HG03175 (cell line): ENCODE measurements around the gene FAM90A1.
"Not testable (repeated sequence)": the region's sequence is repeated elsewhere in the genome, so short reads cannot be mapped to it uniquely, and the experiment has no call there.

Experiments used
- ATAC-seq: cut with Tn5 transposase; IDR thresholded peaks from one replicate; pipeline ENCODE4 v1.9.1; 2021; ENCODE audit warnings: mild to moderate bottlenecking, moderate library complexity; ENCODE audit not compliant: unreplicated experiment

Gene FAM90A1

DNA sequence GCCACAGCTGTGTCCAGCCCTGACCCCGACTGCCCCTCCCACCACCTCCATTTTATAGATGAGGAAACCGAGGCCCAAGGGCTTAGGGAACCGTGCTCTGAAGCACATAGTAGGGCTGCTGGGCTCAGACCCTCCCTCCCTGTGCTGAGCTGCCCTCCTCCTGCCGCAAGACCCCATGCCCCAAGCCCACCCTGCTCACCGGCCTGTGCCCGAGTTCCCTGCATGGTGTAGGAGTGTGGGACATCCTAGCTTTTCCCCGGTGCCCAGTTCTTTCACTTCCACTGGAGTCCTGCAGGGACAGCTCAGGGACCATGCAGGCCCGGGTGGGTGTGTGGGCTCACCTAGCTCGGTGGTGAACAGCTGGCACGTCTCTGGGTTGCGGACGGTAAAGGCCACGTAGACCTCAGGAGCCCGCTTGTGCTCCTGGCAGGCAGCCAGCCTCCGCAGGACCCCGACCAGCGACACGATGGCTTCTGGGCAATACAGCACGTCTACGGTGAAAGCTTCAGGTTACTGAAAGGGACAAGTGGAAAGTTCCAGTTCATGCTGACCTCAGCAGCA, 6.6 kb upstream of the FAM90A1 start:
- ATAC-seq = not testable (repeated sequence)

DNA sequence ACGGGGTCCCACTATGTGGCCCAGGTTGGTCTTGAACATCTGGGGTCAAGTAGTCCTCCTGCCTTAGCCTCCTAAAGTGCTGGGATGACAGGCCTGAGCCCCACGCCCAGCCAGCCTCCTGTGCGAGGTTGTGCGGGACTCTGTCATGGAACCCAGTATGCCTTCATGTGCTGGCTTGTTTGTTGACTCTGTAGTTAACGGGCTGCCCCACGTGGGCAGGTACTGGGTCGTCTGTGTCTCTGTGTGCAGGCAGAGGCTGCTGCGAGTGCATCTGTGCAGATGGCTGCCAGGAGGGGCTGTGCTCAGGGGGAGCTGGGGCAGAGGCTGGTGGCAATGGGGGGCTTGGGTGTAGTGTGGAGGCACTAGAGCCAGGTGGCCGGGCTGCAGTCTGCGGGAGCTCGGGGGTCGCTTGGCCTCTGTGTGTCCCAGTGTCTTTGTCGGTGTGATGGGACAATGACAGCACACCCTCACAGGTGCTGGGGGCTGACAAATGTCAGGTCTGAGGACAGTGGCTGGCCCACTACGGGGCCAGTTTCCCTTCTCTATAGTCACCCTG, 6.0 kb upstream of the FAM90A1 start:
- ATAC-seq = not testable (repeated sequence)

DNA sequence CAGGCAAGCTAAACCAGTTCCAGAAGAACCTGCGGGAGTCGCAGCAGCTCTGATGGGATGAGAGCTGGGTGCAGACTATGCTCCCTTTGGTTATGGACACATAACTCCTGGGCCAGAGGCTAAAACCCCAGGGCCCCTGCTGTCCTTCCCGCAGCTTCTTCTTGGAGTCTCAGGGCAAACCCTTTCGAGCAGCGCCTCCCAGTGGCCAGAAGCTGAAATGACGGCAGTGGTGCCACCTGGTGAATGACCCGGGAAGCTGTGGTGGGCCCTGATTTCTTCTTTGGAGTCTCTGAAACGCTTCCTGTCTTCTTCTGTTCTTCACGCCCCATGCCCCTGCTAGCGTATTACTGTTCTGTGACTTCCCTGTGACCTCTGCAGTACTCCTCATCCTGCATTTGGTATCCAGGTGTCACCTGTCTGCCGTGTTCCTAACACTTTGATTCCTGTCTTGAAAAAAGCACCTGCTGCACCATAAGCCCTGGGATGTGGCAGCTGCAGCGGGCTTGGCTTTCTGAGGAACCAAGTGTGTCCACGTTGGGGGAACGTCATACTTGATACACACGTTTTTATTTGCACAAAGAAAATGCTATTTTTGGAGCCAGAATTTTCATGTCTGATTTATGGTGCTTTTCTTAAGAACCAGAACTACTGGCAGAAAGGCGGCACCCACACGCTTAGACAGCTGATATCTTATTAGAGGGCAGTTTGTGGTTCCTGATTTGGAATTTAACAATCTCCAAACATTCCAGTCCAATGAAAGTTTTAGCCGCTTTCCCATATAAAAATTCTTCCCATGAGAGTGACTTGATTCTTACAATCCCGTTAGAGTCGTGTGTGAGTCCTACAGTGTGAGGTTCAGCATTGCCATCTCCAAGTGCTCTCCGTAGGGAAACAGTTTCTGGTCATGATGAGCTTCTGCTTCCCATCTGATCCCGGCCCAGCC, 4.5 kb upstream of the FAM90A1 start:
- not testable (repeated sequence) for ATAC-seq

DNA sequence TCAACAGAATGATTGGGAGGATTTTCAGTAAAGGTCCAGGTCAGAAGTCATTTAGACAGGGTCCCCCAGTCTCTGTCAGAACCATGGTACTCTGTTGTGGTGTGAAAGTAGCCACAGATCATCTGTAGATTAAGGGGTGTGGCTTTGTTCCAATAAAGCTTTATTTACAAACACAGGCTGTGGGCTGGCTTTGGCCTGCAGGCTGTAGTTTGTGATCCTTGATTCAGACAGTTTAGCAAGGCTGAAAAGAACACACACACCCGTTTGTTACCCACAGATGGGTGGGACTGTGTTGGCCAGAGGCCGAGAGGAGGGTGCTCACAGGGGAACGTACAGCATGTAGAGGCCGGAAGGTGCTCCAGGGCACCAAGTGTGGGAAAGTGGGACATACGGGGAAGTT, 3.6 kb upstream of the FAM90A1 start:
- ATAC-seq = not testable (repeated sequence)

DNA sequence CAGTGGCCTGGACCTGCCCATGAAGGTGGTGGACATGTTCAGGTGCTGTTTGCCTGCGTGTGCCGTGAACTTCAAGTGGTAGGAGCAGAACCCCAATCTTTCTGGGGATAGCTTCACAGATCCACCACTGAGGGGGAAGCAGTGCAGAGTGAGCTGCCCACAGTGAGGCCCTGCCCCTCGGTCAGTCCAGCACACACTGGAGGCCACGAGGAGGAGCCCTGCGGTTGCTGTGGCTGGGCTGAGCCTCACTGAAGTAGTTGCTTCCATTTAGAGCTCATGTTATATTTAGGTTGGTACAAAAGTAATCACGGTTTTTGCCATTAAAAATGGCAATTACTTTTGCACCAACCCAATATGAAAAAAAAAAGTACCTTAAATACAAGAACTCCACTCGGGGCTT, 2.1 kb upstream of the FAM90A1 start:
- ATAC-seq = not testable (repeated sequence)

DNA sequence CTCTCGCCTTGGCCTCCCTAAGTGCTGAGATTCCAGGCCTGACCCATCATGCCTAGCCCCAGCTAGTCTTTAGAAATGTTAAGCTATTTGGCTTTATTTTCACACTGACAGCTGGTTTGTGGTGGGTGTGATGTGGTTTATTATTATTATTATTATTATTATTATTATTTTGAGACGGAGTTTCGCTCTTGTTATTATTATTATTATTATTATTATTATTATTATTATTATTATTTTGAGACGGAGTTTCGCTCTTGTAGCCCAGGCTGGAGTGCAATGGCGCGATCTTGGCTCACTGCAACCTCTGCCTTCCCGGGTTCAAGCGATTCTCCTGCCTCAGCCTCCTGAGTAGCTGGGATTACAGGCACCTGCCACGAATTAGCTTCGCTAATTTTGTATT, 1.2 kb upstream of the FAM90A1 start:
- not testable (repeated sequence) for ATAC-seq

DNA sequence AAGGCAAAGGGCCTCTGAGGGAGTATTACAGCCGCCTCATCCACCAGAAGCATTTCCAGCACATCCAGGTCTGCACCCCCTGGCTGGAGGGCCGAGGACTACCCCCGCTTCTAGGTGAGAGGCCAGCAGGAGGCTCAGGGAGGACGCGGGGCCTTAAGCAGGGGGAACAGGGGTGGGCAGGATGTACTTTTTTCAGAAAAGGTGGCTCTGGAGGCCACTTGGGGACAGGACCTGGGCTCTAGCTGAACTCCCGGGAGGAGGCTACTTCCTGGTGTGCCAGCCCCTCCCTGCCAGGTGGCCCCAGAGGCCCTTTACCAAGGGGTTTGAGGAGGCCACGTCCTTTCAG, 287 bp upstream of the FAM90A1 start:
- not testable (repeated sequence) for ATAC-seq

DNA sequence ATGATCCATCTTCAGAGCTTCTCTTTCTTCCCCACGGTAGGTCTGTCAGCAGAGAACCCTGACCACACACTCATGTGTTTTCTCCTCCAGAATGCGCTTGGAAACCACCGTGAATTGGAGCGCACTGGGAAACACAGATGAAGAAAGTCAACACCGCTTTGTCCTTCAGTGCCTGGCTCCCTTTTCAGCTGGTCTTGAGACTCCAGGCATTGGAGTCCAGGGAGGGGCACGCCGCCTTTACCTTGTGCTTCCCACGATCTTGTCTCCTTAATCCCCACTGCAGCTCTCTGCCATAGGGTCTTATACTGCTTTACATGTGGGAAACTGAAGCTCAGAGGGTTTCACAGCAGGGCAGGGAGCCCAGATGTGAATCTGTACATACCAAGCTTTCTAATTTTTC, 1.1 kb downstream of the FAM90A1 start:
- no peak for ATAC-seq

DNA sequence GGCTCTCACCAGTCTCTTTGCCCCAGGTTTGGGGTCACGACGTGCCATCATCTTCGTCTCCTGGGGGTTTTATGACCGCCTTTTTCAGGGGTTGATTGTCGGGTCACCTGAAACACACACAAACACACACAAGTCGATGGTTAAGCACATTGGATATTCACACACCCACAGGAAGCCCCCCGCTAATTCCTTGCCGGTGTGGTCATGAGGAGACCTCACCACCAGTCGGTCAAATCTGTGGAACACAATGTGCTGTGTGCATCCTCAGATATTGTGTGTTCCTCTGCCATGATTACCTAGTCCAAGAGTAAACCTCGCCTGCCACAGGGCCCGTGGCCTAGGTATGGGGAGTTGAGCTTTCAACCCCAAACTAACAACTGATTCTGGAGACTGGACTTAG, 2.6 kb downstream of the FAM90A1 start:
- not testable (repeated sequence) for ATAC-seq

DNA sequence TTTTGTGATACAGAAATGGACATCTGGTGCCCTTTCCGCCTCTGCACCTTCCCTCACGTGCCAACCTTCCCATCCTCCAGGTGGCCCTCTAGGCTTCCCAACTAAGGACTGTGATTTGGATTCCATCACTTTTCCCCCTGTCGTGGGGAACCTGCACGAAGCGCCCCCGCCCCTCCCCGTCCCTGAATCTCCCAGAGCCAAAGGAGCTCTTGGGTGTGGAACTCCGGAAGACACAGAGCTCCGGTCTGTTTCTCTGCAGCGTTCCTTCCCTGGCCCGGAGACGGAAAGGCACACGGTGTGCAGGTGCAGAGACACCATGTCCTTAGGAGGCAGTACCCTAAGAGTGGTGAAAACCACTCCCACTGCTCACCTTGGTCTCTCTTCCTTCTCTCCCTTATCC, 3.8 kb downstream of the FAM90A1 start:
- ATAC-seq = not testable (repeated sequence)

DNA sequence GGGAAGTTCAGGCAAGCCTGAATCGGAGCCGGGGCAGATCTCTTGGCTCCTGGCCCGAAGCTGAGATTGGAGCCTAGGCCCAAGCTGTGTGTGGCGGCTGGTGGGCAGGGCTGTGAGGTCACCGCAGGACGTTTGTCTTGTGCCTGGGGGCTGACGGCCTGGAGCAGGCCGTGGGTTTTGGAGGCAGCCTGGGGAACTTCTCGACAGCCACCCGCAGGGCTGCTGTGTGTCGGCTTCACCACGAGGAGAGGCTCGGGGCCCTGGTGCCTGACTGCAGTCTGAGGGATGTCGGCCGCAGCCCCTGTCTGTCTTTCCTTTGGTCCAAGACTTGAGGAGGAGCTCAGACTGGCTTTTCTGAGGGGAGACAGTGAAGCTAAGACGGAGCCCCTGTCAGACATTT, 5.1 kb downstream of the FAM90A1 start:
- ATAC-seq = not testable (repeated sequence)

DNA sequence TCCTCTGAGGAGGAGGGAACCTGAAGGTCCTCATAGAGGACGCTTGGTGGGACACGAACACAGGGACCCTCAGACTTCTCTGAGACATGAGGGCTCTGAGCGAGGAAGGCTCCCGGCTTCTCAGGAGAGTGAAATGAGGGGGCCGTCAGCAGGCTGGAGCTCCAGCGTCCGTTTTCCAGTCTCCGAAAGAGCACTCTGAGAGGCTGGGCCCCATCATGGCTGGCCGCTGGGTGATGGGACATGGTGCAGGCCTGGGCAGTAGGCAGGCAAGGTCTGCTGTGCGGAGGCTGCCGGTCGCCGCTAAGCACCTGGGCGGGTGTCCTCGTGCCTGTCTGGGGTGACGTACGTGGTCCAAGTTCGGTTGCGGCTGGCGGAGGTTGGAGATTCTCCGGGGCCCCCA, 5.6 kb downstream of the FAM90A1 start:
- not testable (repeated sequence) for ATAC-seq

DNA sequence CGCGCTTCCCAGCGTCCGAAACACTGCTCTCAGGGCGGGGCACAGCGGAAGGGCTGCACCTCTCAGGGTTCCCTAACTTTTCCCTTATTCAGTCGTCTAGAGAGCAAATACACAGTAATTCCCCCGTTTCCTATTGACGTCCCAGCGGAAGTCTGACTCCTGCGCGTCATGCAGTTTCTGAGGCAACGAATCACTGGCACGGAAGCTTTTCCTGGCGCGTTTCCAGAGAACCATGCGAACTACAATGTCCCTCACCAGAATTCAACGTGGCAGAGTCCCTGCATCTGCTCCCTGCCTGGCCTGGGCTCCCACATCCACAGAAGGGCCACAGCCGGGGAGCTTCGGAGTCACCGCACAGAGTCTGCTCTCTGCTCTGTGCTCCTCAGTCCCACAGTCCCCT, 6.0 kb downstream of the FAM90A1 start:
- not testable (repeated sequence) for ATAC-seq

DNA sequence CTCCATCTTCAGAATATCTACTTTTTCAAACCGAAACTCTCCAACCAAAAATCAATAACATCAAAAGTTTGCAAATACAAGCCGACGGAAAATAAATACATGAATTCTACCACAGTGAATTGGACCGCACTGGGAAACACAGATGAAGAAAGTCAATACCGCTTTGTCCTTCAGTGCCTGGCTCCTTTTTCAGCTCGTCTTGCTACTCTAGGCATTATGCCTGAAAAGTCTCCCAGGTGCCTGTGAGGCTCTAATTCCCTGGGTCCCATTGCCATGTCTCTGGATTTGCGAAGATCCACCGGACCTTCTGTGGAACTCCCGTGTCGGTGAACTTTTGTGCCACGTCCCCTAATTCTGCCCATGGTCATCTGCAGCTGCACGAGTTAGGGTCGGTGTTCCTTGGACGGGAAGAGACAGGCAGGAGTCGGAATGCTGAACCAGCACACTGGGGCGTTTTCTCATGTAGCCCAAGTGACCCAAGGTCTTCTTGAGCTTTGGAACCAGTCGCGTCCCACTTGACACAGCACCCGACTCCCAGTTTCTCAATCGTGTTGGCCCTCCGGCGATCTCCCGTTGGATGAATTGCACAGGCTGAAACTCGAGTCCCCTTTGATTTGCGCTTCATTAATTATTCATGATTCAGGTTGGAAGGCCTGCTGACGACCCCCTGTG, 8.6 kb downstream of the FAM90A1 start:
- ATAC-seq = not testable (repeated sequence)

DNA sequence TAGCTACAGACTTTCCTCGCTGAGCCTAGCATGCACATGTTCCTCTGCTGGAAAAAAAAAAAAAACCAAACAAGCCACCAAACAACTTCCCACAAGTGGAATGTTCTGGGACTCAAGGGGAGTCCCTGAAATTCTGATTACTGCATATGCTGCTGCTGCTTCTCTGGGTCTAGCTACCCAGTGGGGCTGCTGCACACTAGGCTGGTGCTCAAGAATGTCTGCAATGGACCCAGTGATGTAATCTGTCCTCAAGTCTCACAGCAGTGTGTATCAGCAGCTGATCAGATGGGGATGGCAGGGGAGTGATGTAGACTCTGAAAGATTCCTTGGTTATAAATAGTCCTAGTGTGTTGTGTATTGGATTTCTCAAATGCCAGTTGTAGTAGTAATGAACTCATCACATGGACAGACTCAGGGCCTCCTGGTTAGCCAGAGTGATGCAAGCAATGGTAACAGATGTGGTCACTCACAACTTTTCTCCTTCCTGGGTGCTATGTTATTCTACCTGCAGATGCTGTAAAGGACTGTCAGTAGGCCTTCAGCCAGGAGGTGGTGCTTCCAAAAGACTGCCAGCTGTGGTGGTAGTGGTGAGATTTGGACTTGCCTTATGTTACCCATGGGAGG, 29.6 kb downstream of the FAM90A1 start:
- ATAC-seq = not testable (repeated sequence)

DNA sequence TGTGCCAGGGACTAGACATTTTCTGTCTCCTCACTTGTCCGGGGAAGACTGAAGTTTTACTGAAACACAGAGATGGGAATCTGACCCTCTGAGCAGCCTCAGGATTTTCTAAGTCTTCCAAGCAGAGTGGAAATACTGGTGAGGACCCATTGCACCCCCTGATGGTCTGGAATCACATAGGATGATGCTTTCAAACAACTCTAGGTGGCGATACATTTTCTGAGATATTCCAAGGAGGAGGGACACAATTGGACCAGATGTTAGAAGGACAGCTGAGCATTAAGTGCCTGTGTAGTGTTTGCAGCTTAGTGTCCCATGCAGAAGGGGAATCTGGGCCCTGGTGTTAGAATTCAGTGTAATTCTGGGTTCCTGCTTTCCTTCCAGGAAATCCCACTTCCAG, 39.3 kb downstream of the FAM90A1 start:
- ATAC-seq = not testable (repeated sequence)

DNA sequence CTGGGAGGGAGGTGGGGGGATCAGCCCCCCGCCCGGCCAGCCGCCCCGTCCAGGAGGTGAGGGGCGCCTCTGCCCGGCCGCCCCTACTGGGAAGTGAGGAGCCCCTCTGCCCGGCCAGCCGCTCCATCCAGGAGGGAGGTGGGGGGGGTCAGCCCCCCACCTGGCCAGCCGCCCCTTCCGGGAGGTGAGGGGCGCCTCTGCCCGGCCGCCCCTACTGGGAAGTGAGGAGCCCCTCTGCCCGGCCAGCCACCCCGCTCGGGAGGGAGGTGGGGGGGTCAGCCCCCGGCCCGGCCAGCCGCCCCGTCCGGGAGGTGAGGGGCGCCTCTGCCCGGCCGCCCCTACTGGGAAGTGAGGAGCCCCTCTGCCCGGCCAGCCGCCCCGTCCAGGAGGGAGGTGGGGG, 43.2 kb downstream of the FAM90A1 start:
- ATAC-seq = not testable (repeated sequence)

DNA sequence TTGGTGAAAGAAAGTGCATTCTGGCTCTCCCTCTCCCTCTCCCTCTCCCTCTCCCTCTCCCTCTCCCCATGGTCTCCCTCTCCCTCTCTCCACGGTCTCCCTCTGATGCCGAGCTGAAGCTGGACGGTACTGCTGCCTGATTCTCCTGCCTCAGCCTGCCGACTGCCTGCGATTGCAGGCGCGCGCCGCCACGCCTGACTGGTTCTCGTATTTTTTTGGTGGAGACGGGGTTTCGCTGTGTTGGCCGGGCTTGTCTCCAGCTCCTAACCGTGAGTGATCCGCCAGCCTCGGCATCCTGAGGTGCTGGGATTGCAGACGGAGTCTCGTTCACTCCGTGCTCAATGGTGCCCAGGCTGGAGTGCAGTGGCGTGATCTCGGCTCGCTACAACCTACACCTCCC, 44.1 kb downstream of the FAM90A1 start:
- ATAC-seq = not testable (repeated sequence)

DNA sequence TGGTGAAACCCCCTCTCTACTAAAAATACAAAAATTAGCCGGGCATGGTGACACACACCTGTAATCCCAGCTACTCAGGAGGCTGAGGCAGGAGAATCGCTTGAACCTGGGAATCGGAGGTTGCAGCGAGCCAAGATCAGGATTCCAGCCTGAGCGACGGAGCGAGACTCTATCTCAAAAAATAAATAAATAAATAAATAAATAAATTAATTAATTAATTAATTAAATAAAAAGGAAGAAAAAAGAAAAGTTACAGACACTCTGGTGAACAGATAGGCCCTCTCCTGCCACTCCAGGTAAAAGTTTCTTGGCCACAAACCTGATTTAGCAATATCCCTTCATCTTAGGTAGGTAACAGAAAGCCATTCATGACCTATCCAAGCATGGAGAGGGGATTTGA, 44.5 kb downstream of the FAM90A1 start:
- ATAC-seq = not testable (repeated sequence)

DNA sequence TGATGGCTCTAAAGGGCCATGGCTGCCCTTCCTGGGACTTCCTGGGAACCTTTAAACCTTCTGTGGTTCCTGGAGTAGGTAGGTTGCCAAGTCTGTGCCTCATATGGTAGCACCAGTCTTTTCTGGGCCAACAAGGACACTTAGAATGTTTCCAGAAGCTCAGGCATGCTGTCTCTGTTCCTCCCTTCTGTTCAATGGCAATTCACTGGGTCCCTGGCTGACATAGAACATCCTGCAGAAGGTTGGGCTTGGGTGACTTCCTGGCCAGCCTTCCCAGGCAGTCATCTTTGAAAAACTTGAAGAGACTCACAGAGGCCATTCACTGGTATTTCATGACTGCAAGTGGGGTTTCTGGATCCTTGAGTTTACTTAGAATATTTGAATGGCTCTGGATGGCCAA, 46.1 kb downstream of the FAM90A1 start:
- ATAC-seq = not testable (repeated sequence)

DNA sequence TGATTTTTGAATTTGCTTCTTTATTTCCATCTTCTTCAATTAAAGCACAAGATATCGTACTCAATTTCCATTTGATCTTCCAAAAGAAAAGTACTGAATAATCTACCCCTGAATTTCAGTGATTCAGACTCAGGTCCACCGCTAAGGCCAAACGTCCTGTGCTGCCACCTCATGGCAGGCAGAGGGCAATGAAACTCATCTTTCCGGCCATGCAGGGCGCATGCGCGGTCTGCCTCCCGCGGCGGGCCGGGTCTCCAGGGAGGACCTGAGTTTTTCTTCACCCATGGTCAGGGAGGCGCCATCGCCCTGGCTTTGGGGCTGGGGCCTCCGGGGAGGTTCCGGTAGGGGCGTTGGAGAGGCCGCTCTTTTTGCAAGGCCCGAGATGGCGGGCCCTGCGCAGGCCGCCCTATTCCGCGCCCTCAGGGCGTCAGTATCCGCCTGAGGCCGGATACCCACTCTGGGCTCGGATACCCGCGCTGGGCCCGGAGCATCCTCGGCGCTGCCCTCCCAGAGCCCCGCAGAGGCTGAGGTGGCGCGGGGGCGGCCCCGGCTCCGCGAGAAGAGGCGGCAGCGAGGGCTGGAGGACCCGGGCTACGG, 47.3 kb downstream of the FAM90A1 start:
- not testable (repeated sequence) for ATAC-seq
